CD4-positive, alpha-beta T cell treated with Interleukin-21 for 1 hour (primary cell): ENCODE measurements around the gene GNG4.
"Not testable (repeated sequence)": the region's sequence is repeated elsewhere in the genome, so short reads cannot be mapped to it uniquely, and the experiment has no call there.

ENCODE experiments used
- DNase-seq: peaks from one replicate; pipeline ENCODE4 v3.0.0-alpha.2; 2020

The GNG4 gene

DNA sequence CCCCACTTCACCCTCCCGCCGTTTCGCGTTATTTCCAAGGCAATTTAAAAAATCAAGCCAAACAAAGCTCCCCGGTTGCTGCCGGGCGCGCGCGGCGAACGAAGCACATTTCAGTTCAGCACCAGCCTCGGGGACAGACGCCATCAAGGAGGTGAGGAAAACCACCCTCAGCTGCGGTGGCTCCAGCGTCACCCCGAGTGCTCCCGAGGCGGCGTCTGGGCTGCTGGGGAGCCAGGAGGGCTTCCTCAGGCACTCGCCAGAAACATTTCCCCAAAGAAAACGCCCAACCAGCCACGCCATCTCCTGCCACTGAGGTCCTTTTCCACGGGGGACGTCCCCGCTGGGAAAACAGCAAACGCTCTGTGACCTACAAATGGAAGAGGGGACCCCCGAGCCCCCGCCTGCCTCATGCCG, 623 bp downstream of the GNG4 start:
- DNase-seq = peak; percentile 63

DNA sequence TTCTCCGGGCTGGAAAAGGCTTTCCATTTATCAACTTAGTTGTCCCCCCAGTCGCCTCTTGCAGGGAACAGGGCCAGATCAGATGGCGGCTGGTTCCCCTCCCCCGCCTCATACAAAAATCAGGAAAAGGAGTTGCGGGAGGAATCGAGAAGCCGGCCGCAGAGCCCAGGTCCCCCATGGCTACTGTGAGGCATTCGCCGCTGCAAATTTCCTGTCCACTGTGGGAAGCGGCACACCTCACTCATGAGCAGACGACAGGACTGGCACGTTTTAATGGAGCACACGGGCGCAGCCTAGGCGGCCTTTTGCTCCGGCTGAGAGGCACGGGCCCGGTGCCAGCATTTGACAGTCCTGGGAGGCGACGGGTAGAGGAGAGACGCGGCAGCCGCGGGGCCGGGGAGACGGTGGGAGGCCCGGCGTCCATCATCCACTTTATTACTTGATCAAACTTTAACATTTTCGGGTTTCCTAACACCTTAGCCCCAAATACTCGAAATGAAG, 1.1 kb downstream of the GNG4 start:
- no peak for DNase-seq

DNA sequence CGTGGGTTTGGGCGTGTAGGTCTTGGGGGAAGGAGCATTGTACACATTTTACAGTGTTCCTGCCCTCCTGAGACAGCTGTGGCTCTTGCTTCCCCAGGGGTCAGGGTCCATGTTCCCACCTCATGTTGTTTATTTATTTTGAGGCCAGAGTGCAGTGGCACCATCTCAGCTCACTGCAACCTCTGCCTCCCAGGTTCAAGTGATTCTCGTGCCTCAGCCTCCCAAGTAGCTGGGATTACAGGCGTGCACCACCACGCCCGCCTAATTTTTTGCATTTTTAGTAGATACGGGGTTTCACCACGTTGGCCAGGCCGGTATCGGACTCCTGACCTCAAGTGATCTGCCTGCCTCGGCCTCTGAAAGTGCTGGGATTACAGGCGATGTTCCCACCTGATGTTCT, 2.0 kb downstream of the GNG4 start:
- DNase-seq = not testable (repeated sequence)

DNA sequence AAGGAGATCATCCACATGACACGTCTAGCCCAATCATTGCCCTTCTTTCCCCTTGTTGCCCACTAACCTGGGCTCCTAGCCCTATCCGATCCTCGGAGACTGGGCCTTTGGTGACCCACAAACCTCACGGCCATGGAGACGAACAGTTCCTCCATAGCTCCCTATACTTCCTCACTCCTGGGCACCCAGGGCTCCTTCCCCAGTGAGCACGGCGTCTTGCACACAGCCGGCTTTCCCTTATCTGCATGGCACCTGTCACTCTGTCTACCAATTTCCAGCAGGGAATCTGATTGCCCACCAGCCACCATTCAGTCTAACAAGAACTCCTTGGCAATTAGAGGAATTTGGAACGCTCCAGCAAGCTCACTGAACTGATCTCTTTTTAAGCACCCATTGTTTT, 3.1 kb downstream of the GNG4 start:
- DNase-seq = no peak

DNA sequence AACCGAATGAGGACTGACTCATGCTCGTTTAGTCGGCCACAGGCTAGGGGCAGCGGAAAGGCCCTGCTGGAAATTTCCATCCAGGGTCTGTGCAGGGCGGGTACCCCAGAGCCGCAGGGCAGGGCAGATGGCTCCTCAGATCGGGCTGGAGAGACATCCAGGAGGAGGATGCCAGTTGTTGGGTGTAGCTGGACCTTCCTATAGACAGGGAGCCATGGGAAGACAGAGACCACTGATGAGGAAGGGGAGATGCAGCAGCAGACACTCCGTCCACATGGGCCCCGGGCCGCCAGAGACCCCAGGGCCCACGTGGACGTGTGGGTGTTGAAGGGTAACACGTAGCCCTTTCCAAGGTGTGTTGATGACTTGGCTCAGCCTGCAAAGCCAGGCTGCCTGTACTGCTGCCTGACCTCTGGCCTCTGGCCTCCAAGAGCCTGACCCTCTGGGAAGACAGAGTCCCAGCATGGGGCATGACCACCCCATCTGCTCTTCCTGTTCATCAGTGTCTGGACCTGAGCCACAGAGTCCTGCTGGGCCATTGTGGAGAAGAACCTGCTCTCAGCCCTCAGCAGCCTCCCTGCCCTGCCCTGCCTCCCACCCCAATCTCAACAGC, 4.8 kb downstream of the GNG4 start:
- DNase-seq = no peak

DNA sequence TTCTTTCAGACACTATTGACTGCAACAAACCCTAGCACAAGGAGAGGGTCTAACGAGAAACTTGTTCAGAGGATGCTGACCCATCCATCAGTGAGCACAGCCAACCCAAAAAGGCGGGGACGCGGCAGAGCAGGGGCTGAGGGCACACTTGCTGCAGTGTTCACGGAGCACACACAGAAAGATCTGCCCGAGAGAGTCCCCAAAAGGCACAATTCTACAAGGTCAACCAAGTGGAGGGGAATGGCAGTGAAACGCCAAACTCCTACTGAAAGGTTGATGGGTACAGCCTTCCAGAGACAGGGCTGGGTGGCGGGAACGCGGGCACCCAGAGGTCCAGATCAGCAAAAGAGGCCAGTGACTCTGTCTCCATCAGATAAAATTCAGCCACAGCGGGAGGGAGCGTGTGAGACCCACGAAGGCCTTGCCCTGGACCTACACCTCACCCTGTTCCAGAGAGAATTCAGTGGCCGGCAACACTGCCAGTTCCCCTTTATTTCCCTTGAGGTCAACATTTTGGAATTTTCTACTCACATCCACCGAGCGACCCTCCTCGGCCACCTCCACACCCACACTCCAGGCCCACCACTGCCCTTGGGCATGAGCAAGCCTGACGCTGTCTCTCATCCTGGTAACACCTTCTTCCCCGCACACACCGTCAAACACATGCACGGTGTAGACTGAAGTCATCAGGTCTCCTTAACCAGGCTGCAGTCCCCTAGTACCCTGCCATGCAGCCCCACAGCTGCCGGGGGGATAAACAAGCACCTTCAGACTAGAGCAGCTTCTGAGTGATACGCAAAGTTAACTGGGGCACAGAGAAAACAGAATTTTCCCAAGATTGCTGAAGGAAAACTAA, 5.5 kb downstream of the GNG4 start:
- DNase-seq = no peak

DNA sequence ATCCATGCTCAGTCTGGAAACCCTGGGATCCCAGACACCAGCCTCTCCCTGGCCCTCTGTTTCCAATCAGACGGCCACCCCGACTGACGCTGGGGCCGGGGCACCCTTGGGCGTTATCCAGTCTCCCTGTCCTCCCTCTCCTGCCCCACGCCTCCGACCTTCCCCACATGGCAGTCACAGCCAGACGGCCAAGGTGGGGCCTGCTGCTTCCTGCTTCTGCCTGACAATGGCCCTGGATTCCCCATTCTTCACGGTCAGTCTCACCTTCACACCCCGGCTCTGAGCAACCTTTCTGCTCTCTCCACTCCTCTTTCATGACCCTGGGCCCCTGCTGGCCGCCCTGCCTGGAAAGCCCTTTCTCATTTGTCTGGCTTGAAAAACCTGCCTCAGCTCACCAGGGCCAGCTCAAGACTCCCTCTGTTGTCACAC, 6.6 kb downstream of the GNG4 start:
- DNase-seq = no peak

DNA sequence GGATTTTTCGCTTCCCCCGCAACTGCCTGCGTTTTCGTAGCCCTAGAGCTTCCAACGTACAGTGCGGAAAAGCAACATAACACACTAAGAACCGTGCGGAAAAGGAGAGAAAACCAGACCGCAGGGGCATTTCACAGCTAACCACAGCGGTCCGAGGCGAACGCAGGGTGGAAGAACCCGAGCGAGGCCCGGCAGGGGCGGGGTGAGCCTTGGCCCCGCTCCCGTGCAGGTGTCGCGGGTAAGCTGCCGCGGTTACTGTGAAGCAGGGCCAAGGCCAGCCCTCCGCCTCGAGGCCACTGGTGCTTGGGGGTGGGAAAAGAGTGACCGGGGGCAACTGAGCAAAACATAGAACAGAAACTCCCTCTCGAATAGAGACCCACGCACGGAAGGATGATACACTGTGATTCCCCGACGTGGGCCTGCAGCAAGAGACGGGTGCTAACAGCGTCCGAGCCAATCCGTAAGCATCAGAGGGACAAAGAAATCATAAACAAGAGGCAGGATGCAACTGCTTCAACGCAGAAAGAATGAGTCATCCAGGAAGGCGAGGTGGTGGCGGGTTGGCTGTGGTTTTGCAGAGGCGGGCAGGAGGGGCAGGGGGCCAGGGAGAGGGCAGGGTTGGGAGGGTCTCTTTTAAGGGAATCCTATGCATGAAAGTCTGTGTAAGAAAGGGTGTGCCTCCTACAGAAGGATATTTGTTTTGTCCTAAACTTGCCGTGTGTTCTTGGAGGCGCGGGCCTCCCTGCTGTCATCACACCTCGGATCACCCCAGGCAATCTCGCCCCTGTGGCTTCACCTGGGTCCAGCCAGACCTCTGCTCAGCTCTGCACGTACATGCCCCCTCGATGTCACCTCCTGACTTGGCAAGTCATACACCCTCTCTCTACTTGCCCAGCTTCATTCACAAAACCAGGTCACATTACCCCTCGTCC, 7.3 kb downstream of the GNG4 start:
- DNase-seq = peak; percentile 68

DNA sequence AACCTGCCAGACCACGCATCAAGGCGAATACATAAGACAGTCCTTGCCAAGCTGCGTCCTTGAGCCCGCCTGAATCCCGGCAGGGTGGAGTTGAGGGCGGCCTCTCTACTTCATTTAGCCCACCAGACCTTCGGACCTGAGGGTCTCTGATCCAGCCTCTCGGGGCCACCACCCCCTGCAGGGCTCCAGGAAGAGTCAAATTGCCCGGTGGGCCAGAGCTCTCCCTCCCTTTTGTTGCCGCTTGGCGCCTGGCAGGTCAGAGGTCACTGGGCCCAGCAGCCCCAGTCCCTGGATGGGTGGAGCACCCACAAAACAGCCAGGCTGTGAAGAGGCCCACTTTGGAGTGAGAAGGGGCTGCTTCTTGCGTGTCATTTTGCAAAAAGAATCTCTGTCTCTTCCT, 9.0 kb downstream of the GNG4 start:
- no peak for DNase-seq

DNA sequence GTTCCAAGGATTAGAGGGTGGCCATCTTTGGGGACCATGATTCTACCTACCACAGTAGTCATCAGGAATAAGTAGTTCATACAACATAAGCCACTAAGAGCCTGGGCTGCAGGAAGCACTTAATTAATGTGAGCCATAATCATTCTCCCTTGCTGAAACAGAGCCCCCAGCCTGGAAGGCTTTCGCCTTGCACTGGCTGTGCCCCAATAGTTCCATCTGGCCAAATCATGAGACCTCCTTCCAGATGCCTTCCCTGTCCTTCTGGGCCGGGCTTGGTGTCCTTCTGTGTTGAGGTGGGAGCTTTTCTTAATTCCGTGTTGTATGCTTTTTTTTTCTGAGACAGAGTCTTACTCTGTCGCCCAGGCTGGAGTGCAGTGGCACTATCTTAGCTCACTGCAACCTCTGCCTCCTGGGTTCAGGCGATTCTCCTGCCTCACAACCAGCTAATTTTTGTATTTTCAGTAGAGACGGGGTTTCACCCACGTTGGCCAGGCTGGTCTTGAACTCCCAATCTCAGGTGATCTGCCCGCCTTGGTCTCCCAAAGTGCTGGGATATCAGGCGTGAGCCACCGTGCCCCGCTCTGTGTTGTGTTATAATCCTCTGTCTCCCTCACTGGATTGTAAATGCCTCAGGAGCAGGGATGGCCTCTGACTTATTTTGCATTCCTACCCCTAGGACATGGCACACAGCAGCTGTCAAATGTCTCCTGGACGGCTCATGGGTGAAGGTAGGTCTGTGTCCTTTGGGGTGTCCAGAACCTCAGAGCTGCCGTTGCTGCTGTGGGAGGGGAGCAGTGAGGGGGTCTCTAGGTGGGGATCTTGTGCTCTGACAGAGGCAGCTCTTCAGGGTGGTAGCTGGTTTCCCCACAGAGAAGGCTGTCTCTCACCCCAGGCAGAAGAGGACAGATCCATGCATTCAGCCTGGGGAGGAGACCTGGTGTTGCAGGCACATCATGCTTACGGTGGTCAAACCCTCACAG, 10.1 kb downstream of the GNG4 start:
- DNase-seq = no peak

DNA sequence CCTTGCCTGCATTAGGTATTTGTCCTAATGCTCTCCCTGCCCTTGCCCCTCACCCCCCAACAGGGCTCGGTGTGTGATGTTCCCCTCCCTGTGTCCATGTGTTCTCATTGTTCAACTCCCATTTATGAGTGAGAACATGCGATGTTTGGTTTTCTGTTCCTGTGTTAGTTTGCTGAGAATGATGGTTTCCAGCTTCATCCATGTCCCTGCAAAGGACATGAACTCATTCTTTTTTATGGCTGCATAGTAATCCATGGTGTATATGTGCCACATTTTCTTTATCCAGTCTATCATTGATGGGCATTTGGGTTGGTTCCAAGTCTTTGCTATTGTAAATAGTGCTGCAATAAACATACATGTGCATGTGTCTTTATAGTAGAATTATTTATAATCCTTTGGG, 11.0 kb downstream of the GNG4 start:
- not testable (repeated sequence) for DNase-seq

DNA sequence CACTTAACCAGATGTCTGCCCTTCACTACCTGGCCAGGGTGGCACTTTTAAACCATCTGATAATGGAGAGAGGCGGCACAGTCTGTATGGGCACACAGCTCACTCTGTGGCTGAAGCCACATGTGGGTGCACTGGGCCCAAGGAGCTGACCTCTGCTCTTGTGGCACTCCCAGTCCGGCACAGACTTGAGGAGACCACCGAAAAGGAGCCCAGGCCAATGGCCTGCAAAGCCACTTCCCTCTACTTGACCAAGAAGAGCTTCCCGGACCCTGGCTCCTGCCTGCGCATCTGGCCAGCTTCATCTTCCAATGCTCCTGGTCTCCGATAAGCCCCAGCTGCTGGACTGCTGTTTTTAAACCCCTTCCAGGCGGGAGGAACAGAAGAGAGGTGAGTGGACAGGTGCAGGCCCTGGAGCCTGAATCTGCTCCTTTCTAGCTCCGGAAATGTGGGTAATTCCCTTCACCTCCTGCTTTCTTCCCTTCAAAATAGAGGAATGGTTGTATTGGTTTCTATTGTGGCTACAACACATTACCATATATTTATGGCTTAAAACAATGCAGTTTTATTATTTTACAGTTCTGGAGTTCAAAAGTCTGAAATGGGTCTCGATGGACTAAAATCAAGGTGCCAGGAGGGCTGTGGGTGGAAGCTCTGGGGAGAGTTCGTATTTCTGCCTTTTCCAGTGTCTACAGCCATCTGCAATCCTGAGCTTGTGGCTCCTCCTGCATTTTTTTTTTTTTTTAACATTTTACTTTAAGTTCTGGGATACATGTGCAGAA, 11.6 kb downstream of the GNG4 start:
- no peak for DNase-seq

DNA sequence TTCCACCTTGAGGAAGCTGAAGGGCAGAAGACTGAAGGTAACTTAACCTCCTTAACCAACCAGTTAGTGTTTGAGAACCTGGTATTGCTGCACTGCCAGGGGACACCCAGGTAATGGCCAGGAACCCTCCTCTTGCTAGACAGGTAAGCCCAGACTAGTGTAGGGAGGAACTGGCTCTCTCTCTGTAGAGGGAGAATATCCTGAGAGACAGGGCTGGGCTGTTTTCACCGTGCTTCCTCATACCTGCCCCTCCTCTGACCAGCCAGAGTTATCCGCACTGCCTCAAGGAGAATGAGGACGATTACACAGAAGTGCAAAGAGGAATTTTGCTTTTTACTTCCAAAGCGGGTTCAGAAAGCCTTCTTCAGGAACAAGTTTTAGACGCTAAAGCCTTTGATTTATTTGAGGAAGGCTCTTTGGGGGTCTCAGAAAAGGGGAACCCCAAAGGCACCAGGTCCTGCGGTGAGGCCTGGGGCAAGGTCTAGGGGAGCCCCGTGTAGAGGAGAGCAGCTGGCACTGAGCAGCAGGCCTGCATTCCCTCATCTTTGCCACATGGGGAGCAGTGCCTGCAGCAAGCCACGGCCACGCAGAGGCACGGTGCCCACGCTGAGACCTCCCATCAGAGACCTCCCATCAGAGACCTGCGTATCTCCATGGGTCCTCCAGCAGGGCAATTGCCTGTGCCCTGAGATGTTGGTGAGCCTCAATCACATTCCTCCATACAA, 13.5 kb downstream of the GNG4 start:
- no peak for DNase-seq

DNA sequence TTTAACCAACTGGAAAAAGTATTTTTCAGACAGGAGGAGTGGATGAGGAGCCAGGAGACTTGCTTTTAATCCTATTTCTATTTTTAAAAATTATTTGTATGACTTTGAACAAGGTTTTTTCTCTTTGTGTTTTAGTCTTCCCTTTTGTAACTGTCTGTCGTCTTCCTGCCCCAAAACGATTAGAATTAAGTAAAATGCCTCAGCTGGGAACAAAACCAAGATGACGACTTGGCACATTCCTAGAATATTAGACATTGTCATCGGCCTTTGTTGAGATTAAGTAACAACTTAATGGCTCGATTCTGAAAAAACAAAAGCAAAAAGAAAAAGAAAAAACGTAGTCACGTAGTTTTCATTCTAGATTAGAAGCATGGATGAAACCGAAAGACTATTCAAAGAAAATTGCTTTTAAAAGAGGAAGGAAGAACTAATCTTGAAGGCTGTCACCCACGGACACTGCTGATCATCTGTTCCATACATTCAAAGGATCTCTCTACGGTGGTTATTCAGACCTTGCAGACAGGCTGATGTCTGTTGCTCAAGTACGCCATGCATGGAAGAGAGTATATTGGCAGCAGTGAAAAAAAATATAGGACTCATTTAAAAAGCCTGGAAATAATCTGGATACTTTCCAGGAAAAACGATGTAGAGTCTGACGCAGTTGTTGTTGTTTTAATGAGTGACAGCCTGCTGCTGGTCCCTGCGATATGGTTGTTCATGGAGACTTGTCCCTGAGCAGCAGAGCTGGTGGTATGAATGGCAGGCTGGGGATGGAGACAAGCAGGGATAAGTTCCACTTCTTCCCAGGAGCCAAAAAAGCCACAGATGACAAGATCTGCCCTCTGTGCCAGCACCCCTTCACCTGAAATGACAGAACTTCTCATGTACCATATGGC, 16.8 kb downstream of the GNG4 start:
- DNase-seq = no peak

DNA sequence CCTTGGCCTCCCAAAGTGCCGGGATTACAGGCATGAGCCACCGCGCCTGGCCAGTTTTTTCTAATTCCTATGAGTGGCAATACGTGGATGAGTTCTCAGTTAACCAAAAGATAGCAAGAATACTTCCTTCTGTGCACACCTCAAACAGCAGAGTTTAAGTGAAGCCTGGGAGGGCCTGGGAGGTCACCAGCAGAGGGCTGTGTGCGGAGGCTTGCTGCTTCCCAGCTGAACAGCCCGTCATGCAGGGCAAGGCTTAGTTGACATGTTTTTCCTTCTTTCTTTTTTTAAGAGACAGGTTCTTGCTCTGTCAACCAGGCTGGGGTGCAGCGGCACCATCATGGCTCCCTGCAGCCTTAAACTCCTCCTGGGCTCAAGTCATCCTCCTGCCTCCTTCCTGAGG, 17.8 kb downstream of the GNG4 start:
- DNase-seq = no peak

DNA sequence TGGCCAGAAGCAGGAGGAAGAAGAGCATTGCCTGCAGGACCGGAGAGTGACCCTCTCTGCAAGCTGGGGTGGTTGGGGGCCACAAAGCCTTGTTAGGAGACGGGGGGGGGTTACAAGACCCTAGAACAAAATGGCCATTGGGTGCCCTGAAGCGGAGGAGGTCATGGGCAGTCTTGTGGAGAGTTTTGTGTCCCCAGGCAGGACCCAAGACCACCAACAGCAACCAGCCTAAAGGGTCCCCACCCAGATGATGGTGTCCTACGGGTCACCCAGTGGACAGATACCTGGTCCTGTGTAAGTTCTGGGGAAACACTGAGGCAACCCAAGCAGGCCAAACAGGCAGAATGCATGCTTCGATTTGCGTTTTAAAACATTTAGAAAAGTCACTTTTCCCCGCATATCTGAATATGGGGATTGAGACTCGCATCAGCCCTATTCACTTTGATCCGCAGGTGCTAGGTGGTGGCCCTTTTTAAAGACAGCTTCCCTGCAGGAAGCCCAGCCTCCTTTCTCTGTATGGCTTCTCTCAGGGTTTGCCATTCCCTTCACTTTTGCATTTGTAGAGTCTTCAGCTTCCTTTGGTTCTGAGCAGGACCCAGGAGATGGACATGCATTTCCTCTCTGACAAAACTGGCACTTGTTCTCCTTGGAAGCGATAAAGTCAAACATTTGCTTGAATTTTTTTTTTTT, 21.1 kb downstream of the GNG4 start:
- DNase-seq = no peak

DNA sequence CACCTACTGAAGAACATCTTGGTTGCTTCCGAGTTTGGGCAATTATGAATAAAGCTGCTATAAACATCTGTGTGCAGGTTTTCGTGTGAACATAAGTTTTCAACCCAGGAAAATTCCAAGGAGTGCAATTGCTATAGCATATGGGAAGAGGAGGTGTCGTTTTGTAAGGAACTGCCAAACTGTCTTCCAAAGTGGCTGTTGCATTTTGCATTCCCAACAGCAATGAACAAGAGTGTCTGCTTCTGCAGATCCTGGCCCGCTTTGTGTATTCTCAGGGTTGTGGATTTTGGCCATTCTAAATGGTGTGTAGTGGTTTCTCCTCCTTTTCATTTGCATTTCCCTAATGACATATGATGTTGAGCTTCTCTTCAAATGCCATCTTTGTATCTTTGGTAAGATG, 23.8 kb downstream of the GNG4 start:
- no peak for DNase-seq

DNA sequence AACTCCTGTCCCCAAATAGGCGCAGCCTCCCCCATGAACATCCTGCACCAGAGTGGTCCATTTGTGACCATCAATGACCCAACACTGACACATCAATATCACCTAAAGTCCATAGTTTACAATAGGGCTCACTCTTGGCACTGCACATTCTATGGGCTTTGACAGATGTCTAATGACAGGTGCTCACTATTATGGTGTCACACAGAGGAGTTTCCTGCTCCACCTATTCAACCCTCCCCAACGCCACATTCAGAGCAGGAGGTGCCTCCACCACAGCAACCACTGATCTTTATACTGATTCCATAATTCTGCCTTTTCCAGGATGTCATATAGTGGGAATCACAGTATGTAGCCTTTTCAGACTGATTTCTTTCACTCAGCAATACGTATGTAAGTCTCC, 24.2 kb downstream of the GNG4 start:
- DNase-seq = no peak
